Measurements from ENCODE around the gene LEO1. TPM values are rescaled to one million over a fixed set of nuclear protein-coding genes. Genes with fewer than 3 reads are reported as not detected.

Gene LEO1
- total and polyA plus RNA-seq, 10 of the 15 experiments (the other 5 are each of a cell fraction or from before 2014, with no cell fraction given), result 13.6 to 50.6 (median 32.4) TPM

GRCh38 chr15:51932161-51932560 lies 39.4 kb downstream of the LEO1 start (continued):
- TF ChIP-seq KAT2A (conservative IDR thresholded peaks at IDR 0.05; ENCODE audit: control insufficient read depth, low read depth, low read length) (no peak), FOXK2 (IDR thresholded peaks at IDR 0.05) (no peak), PBX3 (IDR thresholded peaks at IDR 0.05; ENCODE audit: insufficient replicate concordance, low read depth, low read length) (no peak), CREM (IDR thresholded peaks at IDR 0.05; ENCODE audit: low read depth) (no peak), SKIL (IDR thresholded peaks at IDR 0.05; ENCODE audit: low read depth, poor library complexity, severe bottlenecking) (no peak)

- 99% methylated on average over 4 of the region's 4 CpGs for WGBS (ENCODE audit: insufficient coverage, insufficient replicate concordance, low lambda C conversion rate, missing lambda C conversion rate)
- no TSS peak for BruUV-seq (replicated peaks)
- ChIA-PET CTCF (interaction anchor here (1.0 kb wide), 1 partner anchor 147 kb away, joined by 3 read pairs; no protein-coding TSS in a partner anchor), RAD21 (ENCODE audit: unreplicated experiment) (no interaction called here), POLR2A (interaction anchor here (0.7 kb wide), 1 partner anchor 307 kb away, joined by 6 read pairs; no protein-coding TSS in a partner anchor), SMC1A (ENCODE audit: uncharacterized antibody, unreplicated experiment) (interaction anchor here (1.4 kb wide), 1 partner anchor 30 kb away, joined by 4 read pairs; no protein-coding TSS in a partner anchor)
- intact Hi-C loops (cut with micrococcal nuclease; ENCODE audit: unreplicated experiment), result no loop called here
- no peak for ATAC-seq
- no peak for DNase-seq (ENCODE audit: low read depth, low spot score)
- peaks cover 20% of the 10 kb centered on the region for H3K4me1 ChIP-seq (ENCODE audit: control insufficient read depth, insufficient read depth, low read length)
- no peaks in the 10 kb centered on the region for H4K20me1 ChIP-seq (ENCODE audit: control insufficient read depth, insufficient read depth)
- in situ Hi-C loops (cut with MboI), result no loop called here
- no peak overlapping the region for H3K27ac ChIP-seq (ENCODE audit: control insufficient read depth, insufficient read depth)
- no peak overlapping the region for H3K4me3 ChIP-seq
- no peaks in the 10 kb centered on the region for H3K79me2 ChIP-seq (ENCODE audit: control insufficient read depth, insufficient read depth, low read length)
- H3K9me3 ChIP-seq (replicated peaks; ENCODE audit: control insufficient read depth, insufficient read depth, low read length), result no peaks in the 10 kb centered on the region
- H3K4me2 ChIP-seq (ENCODE audit: control insufficient read depth, insufficient read depth), result no peak overlapping the region
- TF ChIP-seq ZNF384 (IDR thresholded peaks at IDR 0.05; ENCODE audit: borderline replicate concordance, low read depth, low read length) (no peak), YBX1 (IDR thresholded peaks at IDR 0.05) (no peak), TCF7 (IDR thresholded peaks at IDR 0.05; ENCODE audit: borderline replicate concordance) (no peak), FOS (IDR thresholded peaks at IDR 0.05; ENCODE audit: borderline replicate concordance, extremely low read depth, insufficient read length) (no peak), PAX8 (IDR thresholded peaks at IDR 0.05) (no peak), PKNOX1 (IDR thresholded peaks at IDR 0.05) (no peak), SMARCA5 (IDR thresholded peaks at IDR 0.05) (no peak), RUNX3 (IDR thresholded peaks at IDR 0.05; ENCODE audit: low read length) (no peak), BACH1 (IDR thresholded peaks at IDR 0.05; ENCODE audit: borderline replicate concordance) (no peak), ZNF217 (IDR thresholded peaks at IDR 0.05) (no peak)
- no peak overlapping the region for H2AFZ ChIP-seq (ENCODE audit: control insufficient read depth, low read depth, low read length)
- FAIRE-seq, result no peak
- no peaks in the 10 kb centered on the region for H3K27me3 ChIP-seq (replicated peaks in 1 of 2; ENCODE audit: control insufficient read depth in 2 of 2, insufficient read depth in 2 of 2, low read length in 1 of 2)
- no peak overlapping the region for H3K9ac ChIP-seq (ENCODE audit: control insufficient read depth, insufficient read depth, low read length)
- peaks cover 0 to 8% of the 10 kb centered on the region in 2 experiments; a peak in 3 of 4 replicates for H3K36me3 ChIP-seq (ENCODE audit: control insufficient read depth in 2 of 2, insufficient read depth in 2 of 2, low read length in 1 of 2)
Observed at GRCh38 chr15:51931638-51932037, 39.9 kb downstream of the LEO1 start.
